Naive thymus-derived CD8-positive, alpha-beta T cell (primary cell): ENCODE results near the gene ARHGAP25. TPM values are rescaled to one million over a fixed set of nuclear protein-coding genes. Genes with fewer than 3 reads are reported as not detected.
"Not testable (repeated sequence)": the region's sequence is repeated elsewhere in the genome, so short reads cannot be mapped to it uniquely, and the experiment has no call there.

Experiments
- ATAC-seq, 2 donors: fragments of 150-1000 bp; cut with Tn5 transposase in 1 of 2; sonication (Bioruptor Pico), chemical (Tn5 transposase) in 1 of 2; 1 replicate in 1 of 2; 2 replicates in 1 of 2; pipeline ENCODE4 v1.10.0; 2021; ENCODE audit warnings: mild to moderate bottlenecking in 2 of 2, moderate library complexity in 2 of 2
- POLR2A ChIA-PET: fragments of 350-600 bp; sonication (Branson Sonifier 250); formaldehyde crosslinking; loops from one replicate; lab custom pipeline; 2021; ENCODE audit warnings: antibody characterized with exemption; lab: Charles Lee
- DNase-seq, 10 donors: peaks; one replicate each; pipeline versions ENCODE4 v3.0.0 to v3.0.0-alpha.2; 2020 to 2022
- H3K27ac Mint-ChIP-seq, 10 donors: one replicate each; pipeline ENCODE4 v1.8.0; 2020 to 2022; ENCODE audit warnings: mild to moderate bottlenecking in 10 of 10, mixed read lengths in 10 of 10, moderate library complexity in 4 of 10, inconsistent platforms in 1 of 10
- H3K27me3 Mint-ChIP-seq, 5 donors: one replicate each; pipeline ENCODE4 v1.8.0; 2021 to 2022; ENCODE audit warnings: mixed read lengths in 5 of 5
- H3K36me3 Mint-ChIP-seq, 3 donors: one replicate each; pipeline ENCODE4 v1.8.0; 2020 to 2022; ENCODE audit warnings: mixed read lengths in 3 of 3, mild to moderate bottlenecking in 2 of 3, inconsistent platforms in 1 of 3
- H3K4me1 Mint-ChIP-seq, 4 donors: one replicate each; pipeline ENCODE4 v1.8.0; 2021 to 2022; ENCODE audit warnings: mixed read lengths in 4 of 4
- H3K4me3 Mint-ChIP-seq, 10 donors: one replicate each; pipeline ENCODE4 v1.8.0; 2020 to 2022; ENCODE audit warnings: mild to moderate bottlenecking in 10 of 10, mixed read lengths in 10 of 10, moderate library complexity in 6 of 10, inconsistent platforms in 1 of 10
- H3K9me3 Mint-ChIP-seq, 9 donors: one replicate each; pipeline ENCODE4 v1.8.0; 2020 to 2022; ENCODE audit warnings: mixed read lengths in 9 of 9, mild to moderate bottlenecking in 3 of 9, inconsistent platforms in 1 of 9, moderate library complexity in 1 of 9
- polyA plus RNA-seq, 3 donors: library from polyadenylated mRNA; unstranded; fragments of 300-500 nt; fragmentation: Illumina TruSeq; gene quantifications; one replicate each; pipeline ENCODE4 v1.2.3, GENCODE V29; 2021
- total RNA-seq, 8 experiments: library from RNA in 2 of 8; stranded (reverse) in 2 of 8; gene quantifications; one replicate each; pipeline ENCODE4 v1.2.3 and lab custom pipeline; 2021 to 2026

ARHGAP25 gene
- total and polyA plus RNA-seq, 5 experiments from 2014 or later, result 76.5 to 124 (median 104) TPM

GRCh38 chr2:68787356-68787755 is 52.7 kb downstream of the ARHGAP25 start:
- Mint-ChIP-seq H3K27ac (peak overlapping the region in 1 of 10 donors; percentile 65), H3K36me3 (peaks cover 12 to 22% (median 21%) of the 10 kb centered on the region in 3 donors), H3K27me3 (no peaks in the 10 kb centered on the region), H3K4me1 (peaks cover 23 to 39% (median 29%) of the 10 kb centered on the region in 4 donors), H3K9me3 (no peaks in the 10 kb centered on the region), H3K4me3 (peak overlapping the region in 1 of 10 donors; percentile 33)
- ATAC-seq (no peak), DNase-seq (no peak)
- POLR2A ChIA-PET, result interaction anchor here (0.7 to 2.0 kb wide), 6 partner anchors 10 to 39 kb away, joined by 3 to 8 read pairs (median 4); no protein-coding TSS in a partner anchor

GRCh38 chr2:68789603-68790002 is 55.0 kb downstream of the ARHGAP25 start:
- Mint-ChIP-seq H3K4me3 (peak overlapping the region in 1 of 10 donors; percentile 5), H3K27me3 (no peaks in the 10 kb centered on the region), H3K27ac (peak overlapping the region in 7 of 10 donors; percentile 49 to 88 (median 73)), H3K36me3 (peaks cover 12 to 44% (median 32%) of the 10 kb centered on the region in 3 donors), H3K4me1 (peaks cover 30 to 53% (median 45%) of the 10 kb centered on the region in 4 donors), H3K9me3 (no peaks in the 10 kb centered on the region)
- ATAC-seq, result peak in 1 of 2 donors; percentile 82
- POLR2A ChIA-PET, result interaction anchor here (1.2 kb wide), 1 partner anchor 13 kb away, joined by 5 read pairs; no protein-coding TSS in a partner anchor
- peak in 2 of 10 donors; percentile 39 to 72 for DNase-seq

- no peak for DNase-seq
- peaks cover 12 to 52% (median 32%) of the 10 kb centered on the region in 3 donors for H3K36me3 Mint-ChIP-seq
- peak overlapping the region in 3 of 10 donors; percentile 2 to 23 (median 4) for H3K4me3 Mint-ChIP-seq
- H3K27ac Mint-ChIP-seq, result peak overlapping the region in 9 of 10 donors; percentile 46 to 89 (median 80)
- H3K9me3 Mint-ChIP-seq, result no peaks in the 10 kb centered on the region
- ATAC-seq, result no peak
- H3K27me3 Mint-ChIP-seq, result no peaks in the 10 kb centered on the region
- peaks cover 37 to 62% (median 55%) of the 10 kb centered on the region in 4 donors for H3K4me1 Mint-ChIP-seq
- POLR2A ChIA-PET, result interaction anchor here (1.0 to 2.0 kb wide), 3 partner anchors 9 to 20 kb away, joined by 4 to 7 read pairs (median 5); no protein-coding TSS in a partner anchor
Observed at GRCh38 chr2:68790600-68790999, 56.0 kb downstream of the ARHGAP25 start.

GRCh38 chr2:68791914-68792313 is 57.3 kb downstream of the ARHGAP25 start:
- Mint-ChIP-seq H3K9me3 (peaks cover 0 to 3% (median 0%) of the 10 kb centered on the region in 9 donors), H3K27me3 (no peaks in the 10 kb centered on the region)
- no peak for ATAC-seq

GRCh38 chr2:68792751-68793150 is 58.1 kb downstream of the ARHGAP25 start:
- H3K4me1 Mint-ChIP-seq, result peaks cover 48 to 84% (median 75%) of the 10 kb centered on the region in 4 donors
- ATAC-seq (no peak), DNase-seq (no peak)
- H3K9me3 Mint-ChIP-seq, result peaks cover 0 to 3% (median 0%) of the 10 kb centered on the region in 9 donors
- peaks cover 16 to 70% (median 38%) of the 10 kb centered on the region in 3 donors for H3K36me3 Mint-ChIP-seq
- POLR2A ChIA-PET, result interaction anchor here (0.7 to 1.1 kb wide), 3 partner anchors 25 to 41 kb away, joined by 3 read pairs; no protein-coding TSS in a partner anchor
- peak overlapping the region in 6 of 10 donors; percentile 4 to 52 (median 28) for H3K4me3 Mint-ChIP-seq
- no peaks in the 10 kb centered on the region for H3K27me3 Mint-ChIP-seq
- peak overlapping the region in 9 of 10 donors; percentile 29 to 93 (median 81) for H3K27ac Mint-ChIP-seq

More at GRCh38 chr2:68791914-68792313, 57.3 kb downstream of the ARHGAP25 start:
- Mint-ChIP-seq H3K36me3 (peaks cover 18 to 64% (median 38%) of the 10 kb centered on the region in 3 donors), H3K4me1 (peaks cover 48 to 76% (median 68%) of the 10 kb centered on the region in 4 donors), H3K4me3 (peak overlapping the region in 2 of 10 donors; percentile 0 to 26), H3K27ac (peak overlapping the region in 9 of 10 donors; percentile 76 to 94 (median 88))
- POLR2A ChIA-PET, result interaction anchor here (1.0 to 2.0 kb wide), 2 partner anchors 10 to 21 kb away, joined by 4 to 7 read pairs; no protein-coding TSS in a partner anchor
- DNase-seq, result no peak

- Mint-ChIP-seq H3K27me3 (no peaks in the 10 kb centered on the region), H3K4me3 (peak overlapping the region; percentile 2 to 82 (median 74)), H3K4me1 (peaks cover 51 to 94% (median 85%) of the 10 kb centered on the region in 4 donors), H3K27ac (peak overlapping the region in 9 of 10 donors; percentile 70 to 93 (median 90)), H3K9me3 (peaks cover 0 to 3% (median 0%) of the 10 kb centered on the region in 9 donors), H3K36me3 (peaks cover 21 to 82% (median 48%) of the 10 kb centered on the region in 3 donors)
- ATAC-seq (peak; percentile 68 to 71), DNase-seq (peak in 2 of 10 donors; percentile 40 to 48)
- POLR2A ChIA-PET, result interaction anchor here (1.2 to 1.3 kb wide), 2 partner anchors 29 to 44 kb away, joined by 3 to 4 read pairs; no protein-coding TSS in a partner anchor
Observed at GRCh38 chr2:68796295-68796905, 61.8 kb downstream of the ARHGAP25 start.

GRCh38 chr2:68798569-68798968 is 64.0 kb downstream of the ARHGAP25 start:
- no peak for ATAC-seq
- peaks cover 21 to 63% (median 34%) of the 10 kb centered on the region in 3 donors for H3K36me3 Mint-ChIP-seq
- H3K4me1 Mint-ChIP-seq, result peaks cover 40 to 77% (median 67%) of the 10 kb centered on the region in 4 donors
- no peaks in the 10 kb centered on the region for H3K27me3 Mint-ChIP-seq
- DNase-seq, result no peak
- H3K27ac Mint-ChIP-seq, result peak overlapping the region in 8 of 10 donors; percentile 56 to 87 (median 82)
- H3K4me3 Mint-ChIP-seq, result peak overlapping the region in 3 of 10 donors; percentile 7 to 45 (median 8)
- H3K9me3 Mint-ChIP-seq, result peaks cover 0 to 3% (median 0%) of the 10 kb centered on the region in 9 donors
- POLR2A ChIA-PET, result interaction anchor here (0.7 to 2.1 kb wide), 2 partner anchors 10 to 24 kb away, joined by 3 to 7 read pairs; no protein-coding TSS in a partner anchor

GRCh38 chr2:68799140-68800026 is 64.8 kb downstream of the ARHGAP25 start:
- peaks cover 36 to 69% (median 59%) of the 10 kb centered on the region in 4 donors for H3K4me1 Mint-ChIP-seq

GRCh38 chr2:68800027-68800401 is 65.4 kb downstream of the ARHGAP25 start:
- Mint-ChIP-seq H3K4me3 (no peak overlapping the region), H3K36me3 (peaks cover 21 to 49% (median 33%) of the 10 kb centered on the region in 3 donors), H3K9me3 (peaks cover 0 to 3% (median 0%) of the 10 kb centered on the region in 9 donors), H3K4me1 (peaks cover 33 to 63% (median 57%) of the 10 kb centered on the region in 4 donors), H3K27me3 (no peaks in the 10 kb centered on the region), H3K27ac (peak overlapping the region in 8 of 10 donors; percentile 33 to 79 (median 70))
- POLR2A ChIA-PET, result interaction anchor here (0.6 kb wide), 1 partner anchor 9 kb away, joined by 3 read pairs; no protein-coding TSS in a partner anchor
- no peak for DNase-seq
- ATAC-seq, result no peak

More at GRCh38 chr2:68799140-68800026, 64.8 kb downstream of the ARHGAP25 start:
- peak overlapping the region in 1 of 10 donors; percentile 4 for H3K4me3 Mint-ChIP-seq
- ATAC-seq (no peak), DNase-seq (no peak)
- peak overlapping the region in 9 of 10 donors; percentile 71 to 87 (median 82) for H3K27ac Mint-ChIP-seq
- H3K9me3 Mint-ChIP-seq, result peaks cover 0 to 3% (median 0%) of the 10 kb centered on the region in 9 donors
- H3K27me3 Mint-ChIP-seq, result no peaks in the 10 kb centered on the region
- peaks cover 21 to 55% (median 33%) of the 10 kb centered on the region in 3 donors for H3K36me3 Mint-ChIP-seq
- POLR2A ChIA-PET, result interaction anchor here (0.7 kb wide), 1 partner anchor 24 kb away, joined by 3 read pairs; no protein-coding TSS in a partner anchor

- peaks cover 34 to 61% (median 55%) of the 10 kb centered on the region in 4 donors for H3K4me1 Mint-ChIP-seq
Observed at GRCh38 chr2:68800517-68800916, 65.9 kb downstream of the ARHGAP25 start.

GRCh38 chr2:68802161-68802560 is 67.5 kb downstream of the ARHGAP25 start:
- H3K27ac Mint-ChIP-seq, result peak overlapping the region in 1 of 10 donors; percentile 52
- not testable (repeated sequence) for H3K4me3 Mint-ChIP-seq, ATAC-seq, DNase-seq, H3K9me3 Mint-ChIP-seq, H3K27me3 Mint-ChIP-seq
- POLR2A ChIA-PET, result interaction anchor here (0.7 to 1.0 kb wide), 4 partner anchors 14 to 64 kb away, joined by 3 to 5 read pairs (median 4); no protein-coding TSS in a partner anchor
- H3K4me1 Mint-ChIP-seq, result peaks cover 23 to 52% (median 43%) of the 10 kb centered on the region in 4 donors
- peaks cover 21 to 43% (median 32%) of the 10 kb centered on the region in 3 donors for H3K36me3 Mint-ChIP-seq

More at GRCh38 chr2:68800517-68800916, 65.9 kb downstream of the ARHGAP25 start:
- Mint-ChIP-seq H3K36me3 (peaks cover 21 to 45% (median 35%) of the 10 kb centered on the region in 3 donors), H3K27ac (peak overlapping the region in 8 of 10 donors; percentile 26 to 79 (median 70)), H3K9me3 (peaks cover 0 to 3% (median 0%) of the 10 kb centered on the region in 9 donors), H3K27me3 (no peaks in the 10 kb centered on the region), H3K4me3 (no peak overlapping the region)
- ATAC-seq (no peak), DNase-seq (no peak)
- POLR2A ChIA-PET, result interaction anchor here (0.6 kb wide), 3 partner anchors 9 to 126 kb away, joined by 3 to 4 read pairs (median 3); no protein-coding TSS in a partner anchor
